Endothelial cell of umbilical vein (primary cell): Measurements from ENCODE around the gene BANF2. TPM values are rescaled to one million over a fixed set of nuclear protein-coding genes. Genes with fewer than 3 reads are reported as not detected.

ENCODE experiments used
- BruUV-seq: library from RNA; stranded (reverse); fragments of 400-500 nt; replicated peaks from 2 replicates; lab custom pipeline; 2021; lab: Mats Ljungman, UMichigan
- CTCF ChIA-PET: fragments of 300-600, 350-600 bp; sonication (Branson Sonifier 250); formaldehyde crosslinking; loops from one replicate; lab custom pipeline; 2021; ENCODE audit warnings: antibody characterized with exemption, inconsistent platforms; lab: Charles Lee
- POLR2A ChIA-PET: fragments of 300-600, 350-600 bp; sonication (Branson Sonifier 250); formaldehyde crosslinking; loops from one replicate; lab custom pipeline; 2021; ENCODE audit warnings: antibody characterized with exemption, inconsistent platforms; lab: Charles Lee
- DNase-seq: peaks from one replicate; pipeline ENCODE4 v3.0.0-alpha.2; 2011; ENCODE audit warnings: low read depth, low spot score
- FAIRE-seq: peaks from 2 replicates; lab custom pipeline; 2011; peaks lifted over from hg19 to GRCh38; lab: Jason Lieb, UNC
- H2AFZ ChIP-seq: 2 replicates; pipeline ENCODE4 v1.6.0; 2012; ENCODE audit warnings: low read depth, low read length, control low read depth, inconsistent platforms
- H3K27ac ChIP-seq: 2 replicates; pipeline ENCODE4 v1.5.1; 2011; ENCODE audit warnings: low read depth, mild to moderate bottlenecking, control low read depth, low read length, moderate library complexity; ENCODE audit not compliant: insufficient read depth
- H3K27me3 ChIP-seq, 2 experiments: 2 replicates each; pipeline versions ENCODE4 v1.6.0 to v1.6.1; 2011; ENCODE audit warnings: low read length in 2 of 2, mixed read lengths in 1 of 2; ENCODE audit not compliant: control insufficient read depth in 2 of 2, insufficient read depth in 2 of 2
- H3K36me3 ChIP-seq, 2 experiments: 2 replicates in 1 of 2; 3 replicates in 1 of 2; pipeline ENCODE4 v1.5.1; 2011; ENCODE audit warnings: low read length in 2 of 2, mild to moderate bottlenecking in 1 of 2, moderate library complexity in 1 of 2; ENCODE audit not compliant: control insufficient read depth in 2 of 2, insufficient read depth in 2 of 2; ENCODE audit errors: extremely low read depth in 1 of 2
- H3K4me1 ChIP-seq: 3 replicates; pipeline ENCODE4 v1.5.1; 2011; ENCODE audit warnings: mild to moderate bottlenecking, low read length; ENCODE audit not compliant: control insufficient read depth, insufficient read depth; ENCODE audit errors: extremely low read depth
- H3K4me2 ChIP-seq: 2 replicates; pipeline ENCODE4 v1.6.1; 2011; ENCODE audit warnings: low read length, control low read depth, mixed read lengths; ENCODE audit not compliant: insufficient read depth
- H3K4me3 ChIP-seq, 3 experiments: fragments of 200-600 bp in 1 of 3; sonication (generic), shearing (Covaris generic) in 1 of 3; replicated peaks in 1 of 3; 2 replicates each; pipeline ENCODE4 v1.5.1; 2011 to 2016; ENCODE audit warnings: control low read depth in 3 of 3, low read length in 3 of 3, mild to moderate bottlenecking in 2 of 3, inconsistent platforms in 1 of 3, low read depth in 1 of 3, moderate library complexity in 1 of 3; ENCODE audit not compliant: insufficient read depth in 1 of 3
- H3K79me2 ChIP-seq: 2 replicates; pipeline ENCODE4 v1.6.0; 2012; ENCODE audit warnings: low read length, inconsistent platforms; ENCODE audit not compliant: control insufficient read depth, insufficient read depth
- H3K9ac ChIP-seq: replicated peaks from 2 replicates; pipeline ENCODE3; 2011; ENCODE audit warnings: low read length, control low read depth; ENCODE audit not compliant: insufficient read depth; ENCODE audit errors: extremely low read depth
- H3K9me1 ChIP-seq: replicated peaks from 3 replicates; pipeline ENCODE4 v1.6.0; 2011; ENCODE audit warnings: mild to moderate bottlenecking, low read length; ENCODE audit not compliant: control insufficient read depth, insufficient read depth; ENCODE audit errors: extremely low read depth
- H3K9me3 ChIP-seq: replicated peaks from 2 replicates; pipeline ENCODE4 v1.5.1; 2012; ENCODE audit warnings: low read length, inconsistent platforms; ENCODE audit not compliant: control insufficient read depth, insufficient read depth
- H4K20me1 ChIP-seq: replicated peaks from 2 replicates; pipeline ENCODE3; 2011; ENCODE audit warnings: mild to moderate bottlenecking, low read length; ENCODE audit not compliant: control insufficient read depth, insufficient read depth; ENCODE audit errors: extremely low read depth
- CTCF ChIP-seq, 2 donors: IDR thresholded peaks; 1 replicate in 1 of 2; 2 replicates in 1 of 2; pipeline ENCODE4 v1.5.1; 2011; ENCODE audit warnings: low read length in 2 of 2, mild to moderate bottlenecking in 2 of 2, moderate library complexity in 2 of 2, control low read depth in 1 of 2, inconsistent platforms in 1 of 2, low read depth in 1 of 2; ENCODE audit not compliant: insufficient read depth in 1 of 2; ENCODE audit errors: extremely low read depth in 1 of 2
- EZH2 ChIP-seq: IDR thresholded peaks from 2 replicates; pipeline ENCODE4 v1.6.1; 2012; ENCODE audit warnings: borderline replicate concordance, low read depth, mild to moderate bottlenecking, moderate library complexity, low read length, inconsistent platforms; ENCODE audit not compliant: severe bottlenecking
- FOS ChIP-seq: IDR thresholded peaks from 2 replicates; pipeline ENCODE4 v1.6.1; 2011; ENCODE audit warnings: mild to moderate bottlenecking, low read length, moderate library complexity, borderline replicate concordance; ENCODE audit not compliant: insufficient read depth
- GATA2 ChIP-seq: IDR thresholded peaks from 2 replicates; pipeline ENCODE4 v1.7.0; 2011; ENCODE audit warnings: low read depth, mild to moderate bottlenecking, moderate library complexity, mixed read lengths, low read length; ENCODE audit not compliant: insufficient read length, insufficient read depth
- JUN ChIP-seq: IDR thresholded peaks from 2 replicates; pipeline ENCODE4 v1.6.1; 2011; ENCODE audit warnings: borderline replicate concordance, low read depth; ENCODE audit not compliant: insufficient read length, insufficient read depth
- MAX ChIP-seq: IDR thresholded peaks from 2 replicates; pipeline ENCODE4 v1.6.1; 2011; ENCODE audit not compliant: insufficient read depth, insufficient read length
- MYC ChIP-seq: IDR thresholded peaks from one replicate; pipeline ENCODE4 v1.6.1; 2011; ENCODE audit warnings: mild to moderate bottlenecking, low read depth, low read length
- POLR2A ChIP-seq: IDR thresholded peaks from 2 replicates; pipeline ENCODE4 v1.6.1; 2012; ENCODE audit warnings: low read depth, mild to moderate bottlenecking, control low read depth, low read length
- POLR2AphosphoS5 ChIP-seq: IDR thresholded peaks from 2 replicates; pipeline ENCODE4 v1.6.1; 2012; ENCODE audit warnings: low read depth, mild to moderate bottlenecking, control low read depth, low read length, moderate library complexity; ENCODE audit not compliant: insufficient read depth
- dilution Hi-C: fragments of 300-500 bp; cut with MboI; formaldehyde crosslinking; loops from one replicate; pipeline ENCODE4 v1.15.0; 2019; ENCODE audit warnings: low sequenced_read_pairs; ENCODE audit not compliant: extremely low pct_ligation_motif_present
- intact Hi-C: fragments of 100-400 bp; cut with micrococcal nuclease; formaldehyde crosslinking; loops from one replicate; pipeline ENCODE4 v1.10.0; 2022
- polyA plus RNA-seq, 4 experiments: library from polyadenylated mRNA; depleted of rRNA in 3 of 4; stranded (reverse) in 3 of 4; unstranded in 1 of 4; fragments of >200 nt; gene quantifications; 2 replicates each; pipeline versions ENCODE4 v1.2.1 to v1.2.3, GENCODE V29; 2011 to 2012; ENCODE audit warnings: missing spikeins in 1 of 4
- total RNA-seq: library from RNA; stranded (reverse); gene quantifications from 2 replicates; pipeline ENCODE4 v1.2.3, GENCODE V29; 2021

Gene BANF2
- total and polyA plus RNA-seq, 2 donors (not counting 3 experiments of a cell fraction or from before 2014, with no cell fraction given) = not detected

GRCh38 chr20:17650301-17651128 is 49.3 kb upstream of the BANF2 start:
- dilution Hi-C loops = no loop called here
- peaks cover 13% of the 10 kb centered on the region for H3K4me1 ChIP-seq
- intact Hi-C loops = no loop called here
- no peaks in the 10 kb centered on the region for H3K9me3 ChIP-seq
- ChIA-PET POLR2A (interaction anchor here (0.6 to 1.4 kb wide), 2 partner anchors 32 to 185 kb away, joined by 3 to 6 read pairs; partner anchors contain the start of gene RRBP1), CTCF (interaction anchor here (0.9 to 3.9 kb wide), 10 partner anchors 16 to 290 kb away, joined by 3 to 19 read pairs (median 3); partner anchors contain the start of gene RRBP1)
- DNase-seq = peak; percentile 28
- TF ChIP-seq GATA2 (no peak), MYC (no peak), EZH2 (no peak), JUN (no peak), CTCF (IDR thresholded peaks at IDR 0.05; ENCODE audit: extremely low read depth in 1 of 2, insufficient read depth in 1 of 2, low read depth in 1 of 2, low read length in 2 of 2) (no peak), POLR2A (no peak), MAX (no peak), POLR2AphosphoS5 (no peak), FOS (no peak)
- no peaks in the 10 kb centered on the region for H3K9me1 ChIP-seq
- no TSS peak for BruUV-seq
- H3K27me3 ChIP-seq = no peaks in the 10 kb centered on the region
- H4K20me1 ChIP-seq = no peaks in the 10 kb centered on the region
- no peak overlapping the region for H3K4me2 ChIP-seq
- no peak overlapping the region for H3K4me3 ChIP-seq
- H3K36me3 ChIP-seq = peaks cover 8 to 14% of the 10 kb centered on the region in 2 experiments
- H3K9ac ChIP-seq = no peak overlapping the region
- FAIRE-seq = no peak
- H2AFZ ChIP-seq = no peak overlapping the region
- no peak overlapping the region for H3K27ac ChIP-seq
- H3K79me2 ChIP-seq = peaks cover 67% of the 10 kb centered on the region
